CD4-positive, alpha-beta T cell treated with Interleukin-17A for 1 hour (primary cell): Measurements from ENCODE around the gene TEX2.
"Not testable (repeated sequence)": the region's sequence is repeated elsewhere in the genome, so short reads cannot be mapped to it uniquely, and the experiment has no call there.

Experiments used
- DNase-seq: peaks from one replicate; pipeline ENCODE4 v3.0.0-alpha.2; 2020

Gene TEX2

DNA sequence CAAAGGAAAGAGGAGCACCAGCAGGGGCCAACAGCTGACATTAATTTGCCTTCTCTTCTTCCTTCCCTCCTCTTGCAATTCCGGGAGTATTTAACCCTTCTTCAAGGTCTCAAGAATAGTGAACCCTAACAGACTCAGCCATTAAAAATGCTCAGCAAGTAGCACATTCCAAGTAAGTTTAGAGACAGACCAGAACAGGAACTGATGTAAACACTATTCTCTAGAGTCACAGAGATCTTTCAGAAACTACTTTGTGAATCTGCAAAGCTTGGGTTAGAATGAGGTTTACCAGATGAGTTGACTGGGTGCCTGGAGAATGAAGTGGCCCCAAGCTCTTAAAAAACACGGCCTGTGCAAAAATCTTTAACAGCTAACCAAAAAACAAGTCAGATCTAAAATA, 50.9 kb downstream of the TEX2 start:
- no peak for DNase-seq

DNA sequence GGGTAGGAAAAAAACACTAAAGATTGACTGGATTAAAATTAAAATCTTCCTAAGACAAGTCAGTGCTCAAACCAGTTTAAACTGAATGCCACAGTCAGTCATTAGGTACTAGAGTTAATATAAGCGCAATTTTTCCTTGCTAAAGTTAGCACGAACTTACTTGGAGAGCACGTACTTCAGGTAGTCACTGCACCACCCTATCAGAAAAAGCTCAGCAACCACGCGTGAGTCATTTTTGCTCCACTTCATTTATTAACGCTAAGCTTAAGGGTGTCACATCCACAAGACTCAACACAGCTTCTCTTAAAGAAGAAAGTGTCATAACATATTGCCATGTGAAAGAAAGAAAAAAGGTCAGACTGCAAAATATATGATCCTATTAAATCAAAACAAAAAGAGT, 53.1 kb downstream of the TEX2 start:
- no peak for DNase-seq

DNA sequence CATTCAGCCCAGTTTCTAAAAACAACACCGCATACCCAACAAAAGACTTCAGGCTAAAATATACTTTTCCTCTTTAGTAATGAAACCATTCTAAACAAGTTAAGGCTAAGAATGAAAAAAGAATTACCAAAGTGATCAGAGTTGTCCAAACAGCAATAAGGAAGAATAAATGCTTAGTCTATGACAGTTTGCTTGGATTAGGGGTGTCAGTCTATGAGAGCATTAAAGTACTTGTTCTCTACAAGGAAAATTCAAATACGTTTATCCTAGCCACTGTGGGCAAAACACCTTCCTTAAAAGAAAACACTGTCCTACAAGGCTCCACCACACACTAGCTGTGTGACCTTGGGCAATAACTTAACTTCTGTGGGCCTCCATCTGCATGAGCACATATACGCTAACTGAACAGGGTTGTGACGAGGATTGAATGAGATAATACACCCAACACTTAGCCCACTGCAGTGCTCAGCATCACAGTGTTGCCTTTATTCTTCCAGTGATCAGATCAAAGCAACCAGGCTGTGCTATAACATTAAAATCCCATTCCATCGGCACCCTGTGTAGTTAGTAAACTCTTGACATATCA, 53.6 kb downstream of the TEX2 start:
- no peak for DNase-seq

DNA sequence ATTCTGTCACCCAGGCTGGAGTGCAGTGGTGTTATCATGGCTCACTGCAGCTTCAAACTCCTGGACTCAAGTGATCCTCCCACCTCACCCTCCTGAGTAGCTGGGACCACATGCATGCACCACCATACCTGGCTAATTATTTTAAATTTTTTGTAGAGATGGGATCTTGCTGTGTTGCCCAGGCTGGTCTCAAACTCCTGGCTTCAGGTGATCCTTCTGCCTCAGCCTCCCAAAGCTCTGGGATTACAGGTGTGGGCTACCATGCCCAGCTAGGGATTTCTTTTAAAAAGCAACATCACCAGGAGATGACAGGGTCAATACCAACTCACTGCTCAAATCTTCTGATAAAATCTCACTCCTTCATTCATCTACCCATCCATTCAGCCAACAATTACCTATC, 54.4 kb downstream of the TEX2 start:
- DNase-seq: not testable (repeated sequence)

DNA sequence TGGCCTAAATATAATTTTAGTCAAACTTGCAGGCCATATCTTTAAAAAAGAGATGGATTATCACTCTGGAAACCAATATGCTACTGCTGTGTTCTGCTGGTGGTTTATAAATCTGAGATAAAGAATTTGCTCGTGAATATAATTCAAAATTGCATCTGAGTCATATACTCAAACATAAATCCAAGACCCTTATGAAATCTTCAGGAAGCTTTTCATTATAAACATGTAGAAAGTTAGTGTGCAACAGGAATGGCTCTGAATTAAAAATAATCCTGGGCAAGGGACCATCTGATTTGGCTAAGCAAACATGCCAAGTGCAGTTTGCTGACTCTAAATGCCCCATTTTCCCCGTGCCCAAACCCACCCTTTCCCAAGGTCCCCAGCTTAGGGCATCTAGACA, 57.3 kb downstream of the TEX2 start:
- DNase-seq: no peak

DNA sequence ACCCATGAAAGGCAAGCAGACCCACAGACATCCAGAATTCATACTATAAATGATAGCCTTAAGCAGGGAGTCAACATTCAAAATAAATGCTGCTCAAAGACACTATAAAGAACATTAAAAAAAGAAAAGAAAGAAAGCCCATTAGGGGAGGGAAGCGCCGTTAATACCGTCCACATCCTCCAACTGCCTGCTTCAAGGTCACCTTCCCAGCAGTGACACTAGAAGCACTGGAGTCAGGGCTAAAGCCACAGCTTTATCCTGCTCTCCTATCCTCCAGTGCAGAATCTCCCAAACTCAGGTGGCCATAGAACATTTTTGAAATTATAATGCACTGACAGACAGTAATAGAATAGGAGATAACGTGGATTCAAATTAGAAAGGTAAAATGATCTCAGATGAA, 59.4 kb downstream of the TEX2 start:
- DNase-seq: no peak

DNA sequence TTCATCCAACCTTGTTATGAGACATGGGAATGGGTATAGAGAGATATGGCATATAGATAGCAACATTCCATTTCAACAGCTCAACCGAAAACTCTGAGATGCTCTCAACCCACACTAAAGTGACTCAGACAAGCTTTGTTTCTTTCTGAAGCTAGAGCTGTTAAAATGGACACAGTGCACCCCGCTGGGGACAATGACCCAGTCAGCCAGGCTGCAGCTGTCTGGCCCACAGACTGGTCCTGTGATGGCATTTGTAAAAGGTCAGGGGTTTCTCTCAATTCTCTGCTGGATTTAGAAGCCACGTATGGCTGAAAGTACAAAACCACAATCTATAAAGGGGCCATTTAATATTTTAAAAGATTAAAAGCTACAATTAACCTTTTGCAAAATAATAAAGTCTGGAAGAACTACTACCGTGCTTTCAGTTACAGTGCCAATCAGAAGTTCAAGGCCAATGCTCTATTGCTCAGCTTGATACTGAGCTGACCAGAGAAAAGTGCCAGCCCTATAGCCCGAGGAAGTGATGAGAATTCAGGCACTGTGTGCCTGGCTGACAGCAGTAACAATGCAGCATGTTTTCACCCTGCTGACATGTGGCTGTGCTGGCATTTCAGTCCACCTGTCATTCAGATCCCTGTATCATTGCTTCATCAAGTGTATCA, 60.2 kb downstream of the TEX2 start:
- no peak for DNase-seq

DNA sequence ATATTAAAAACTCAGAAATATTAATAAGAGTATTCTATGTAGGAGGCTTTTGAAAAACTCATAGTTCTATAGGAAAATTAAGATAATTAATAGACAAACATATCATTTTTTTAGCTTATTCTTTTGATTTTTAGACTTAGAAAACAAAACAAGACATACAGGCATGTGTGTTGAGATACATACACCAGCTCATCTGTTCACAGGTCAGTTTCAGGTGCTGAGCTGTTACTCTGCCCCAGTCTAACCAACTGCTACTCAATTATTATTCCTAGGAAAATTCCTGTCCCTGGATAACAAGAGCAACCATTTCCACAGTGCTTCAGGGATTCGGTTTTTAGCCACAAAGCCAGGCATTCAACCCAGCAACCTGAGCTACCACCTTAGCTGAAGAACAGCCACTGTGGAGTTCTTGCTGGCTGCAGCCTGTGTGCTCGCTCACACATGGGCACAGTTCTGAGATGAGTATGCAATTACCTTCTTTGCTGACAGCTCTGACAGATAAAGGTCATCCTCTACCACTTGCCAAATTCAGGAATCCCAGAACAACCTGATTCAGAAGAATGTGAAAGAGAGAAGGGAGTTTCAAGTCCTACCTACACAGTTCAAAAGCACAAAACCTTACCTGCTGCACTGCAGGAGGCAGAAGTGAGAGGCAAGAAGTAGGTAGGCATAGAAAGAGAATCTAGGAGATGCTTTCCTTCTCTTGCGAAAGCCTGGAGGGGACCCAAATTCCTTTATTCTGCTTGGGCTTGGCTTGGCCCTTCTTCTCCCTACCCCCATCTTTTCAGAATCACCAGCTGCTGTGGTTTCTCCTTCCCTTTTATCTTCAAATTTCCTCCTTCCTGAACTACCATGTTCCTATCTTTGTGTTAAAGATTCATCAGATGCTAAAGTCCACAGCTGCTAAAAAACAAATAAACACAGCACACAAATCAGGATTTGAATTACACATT, 62.7 kb downstream of the TEX2 start:
- no peak for DNase-seq

DNA sequence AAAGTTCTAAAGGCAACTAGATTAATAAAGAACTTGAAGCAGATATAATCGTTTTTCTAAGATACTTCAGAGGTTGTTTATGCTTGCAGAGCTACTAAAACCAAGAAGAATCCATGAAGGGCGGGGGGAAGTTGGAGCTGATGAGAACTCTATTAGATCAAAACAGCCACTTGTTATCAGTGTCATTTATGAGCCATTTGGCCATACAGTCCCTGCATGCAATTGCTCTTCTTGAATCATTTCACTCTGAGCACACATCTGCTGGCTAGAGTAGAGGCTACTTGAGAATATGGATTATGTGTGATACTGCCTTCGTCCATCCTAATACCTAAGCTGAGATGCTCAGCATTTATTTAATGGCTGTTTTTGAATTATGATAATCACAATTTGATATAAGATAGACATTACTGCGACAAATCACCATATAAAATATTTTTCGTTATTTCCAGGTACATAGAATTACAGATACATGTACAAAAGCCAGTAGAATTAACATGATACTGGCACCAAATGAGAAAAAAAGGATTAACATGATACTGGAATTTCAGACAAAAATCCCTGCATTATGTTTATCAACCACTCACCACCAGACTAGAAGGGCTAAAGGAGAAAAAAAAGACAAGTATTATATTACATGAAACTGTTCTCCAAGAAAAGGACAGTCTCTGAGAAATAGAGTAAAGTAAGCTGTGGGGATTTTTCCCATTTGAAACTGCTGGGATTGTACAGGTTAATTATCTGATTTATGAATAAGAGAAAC, 64.5 kb downstream of the TEX2 start:
- no peak for DNase-seq

DNA sequence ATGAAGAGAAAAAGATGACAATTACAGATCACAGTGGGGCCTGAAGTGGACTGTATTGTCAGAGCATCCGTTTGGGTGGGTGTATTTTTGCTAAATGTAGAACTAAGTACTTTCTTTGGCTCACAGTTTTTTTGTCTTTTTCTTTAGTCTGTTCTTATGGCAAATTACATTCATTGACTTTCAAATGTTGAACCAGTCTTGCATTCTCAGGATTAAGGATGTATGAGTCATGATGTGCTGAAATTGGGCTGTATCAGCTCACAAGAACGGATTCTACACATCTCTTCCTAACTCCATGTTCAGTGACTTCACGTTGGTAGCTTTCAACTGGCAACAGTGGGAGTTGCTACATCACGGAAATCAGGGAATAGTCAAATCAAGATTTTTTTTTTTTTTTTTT, 66.5 kb downstream of the TEX2 start:
- DNase-seq: no peak

DNA sequence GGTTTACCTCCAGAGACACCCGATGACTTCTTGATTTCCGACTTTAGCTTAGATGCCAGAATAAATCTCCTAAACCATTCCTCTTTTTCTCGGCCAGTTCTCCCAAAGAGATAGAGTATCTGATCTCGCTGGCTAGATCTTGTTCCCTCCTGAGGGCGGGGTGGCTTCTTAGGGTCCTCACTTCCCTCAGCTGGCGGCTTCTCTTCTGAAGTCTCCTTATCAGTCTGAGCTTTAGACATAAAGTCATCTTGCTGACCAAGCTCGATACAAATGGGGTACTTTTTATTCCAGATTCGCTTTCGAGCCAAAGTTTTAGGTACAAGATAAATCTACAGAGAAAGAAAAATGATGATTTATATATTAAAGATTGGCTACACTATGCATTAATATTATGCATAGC, 69.5 kb downstream of the TEX2 start:
- no peak for DNase-seq

DNA sequence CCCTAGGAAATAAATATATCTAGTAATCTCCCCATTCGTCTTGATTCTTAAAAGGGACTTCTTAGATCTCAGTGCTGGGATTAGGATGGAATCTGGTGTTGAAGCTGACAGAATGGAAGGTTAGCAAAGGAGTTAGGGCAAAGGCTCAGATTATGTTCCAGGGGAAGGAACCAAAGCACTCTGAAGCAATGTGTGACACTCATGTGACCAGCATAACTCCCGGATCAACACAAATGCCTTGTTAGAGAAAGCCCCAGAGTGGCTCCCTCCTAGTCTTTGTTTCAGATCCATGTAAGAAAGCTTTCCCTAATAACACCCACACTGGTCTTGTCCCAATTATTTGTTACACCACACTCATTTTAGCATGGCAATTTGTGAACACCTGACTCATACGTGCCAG, 70.5 kb downstream of the TEX2 start:
- DNase-seq: no peak

DNA sequence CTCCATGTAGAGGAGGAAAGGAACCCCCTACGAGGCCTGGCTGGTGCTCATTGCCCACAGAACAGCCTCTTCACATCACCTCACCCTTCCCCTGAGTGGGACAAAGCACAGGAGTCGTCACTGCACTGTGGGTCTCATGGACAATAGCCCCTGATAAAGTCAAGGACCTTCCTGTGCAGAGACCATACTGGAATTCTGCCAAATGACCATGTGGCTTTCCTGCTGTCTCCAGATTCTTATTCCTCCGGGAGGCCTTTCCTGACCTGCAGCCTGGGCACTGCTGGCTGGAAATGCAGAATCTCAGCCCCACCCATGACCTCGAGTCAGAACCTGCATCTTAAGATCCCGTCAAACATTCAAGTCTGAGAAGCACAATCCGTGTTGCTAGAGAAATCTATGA, 72.6 kb downstream of the TEX2 start:
- no peak for DNase-seq

DNA sequence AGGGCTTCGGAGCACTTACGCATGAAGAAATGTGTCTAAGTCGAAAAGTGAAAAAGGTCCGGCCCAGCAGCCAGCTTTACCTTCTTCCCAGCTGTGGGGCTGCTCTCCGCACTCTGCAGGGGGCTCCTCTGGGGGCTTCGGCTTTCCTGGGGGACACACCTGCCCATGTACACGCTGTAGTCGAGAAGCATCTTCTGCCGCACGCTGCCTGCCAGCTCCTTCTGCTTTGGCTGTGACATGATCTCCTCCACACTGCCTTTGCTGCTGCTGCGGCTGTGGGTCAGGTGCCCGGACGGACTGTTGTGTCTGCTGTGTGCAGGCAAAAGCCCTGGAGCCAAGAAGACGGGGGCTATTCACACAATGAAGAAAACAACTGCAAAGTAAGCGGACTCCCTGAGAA, 75.0 kb downstream of the TEX2 start:
- no peak for DNase-seq

DNA sequence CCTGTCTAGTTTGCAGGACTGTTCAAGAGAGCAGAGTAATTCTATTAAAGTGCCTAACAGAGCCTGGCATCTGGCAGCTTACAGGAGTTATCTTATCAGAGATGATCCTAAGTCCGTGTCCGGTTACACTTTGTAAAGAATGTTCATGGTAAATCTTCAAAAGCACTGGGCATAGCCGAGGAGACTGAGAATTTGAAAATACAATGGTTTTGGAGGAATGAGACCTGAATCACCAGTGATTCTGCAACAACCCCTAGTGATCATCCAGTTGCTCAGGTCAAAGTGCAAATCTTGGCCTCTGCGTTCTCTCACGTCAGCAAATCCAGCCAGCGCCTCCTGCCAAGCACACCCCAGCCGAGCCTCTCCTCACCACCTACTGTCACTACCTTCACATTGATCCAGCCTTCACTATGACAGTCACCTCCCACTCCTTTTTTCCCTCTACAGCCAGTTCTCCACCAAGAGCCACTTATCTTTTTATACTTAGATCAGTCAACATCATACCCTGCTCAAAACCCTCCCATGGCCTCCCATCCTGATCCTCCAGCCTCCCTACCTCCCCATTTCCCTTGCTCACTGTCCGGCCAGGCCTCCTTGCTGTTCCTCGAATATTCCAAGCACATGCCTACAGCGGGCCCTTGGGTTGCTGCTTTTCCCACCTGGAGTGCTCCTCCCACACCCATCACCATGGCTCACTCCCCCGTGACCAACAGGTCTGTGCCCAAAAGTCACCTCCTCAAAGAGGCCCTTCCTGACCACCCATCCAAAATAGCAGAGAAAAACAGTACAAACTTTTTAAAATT, 75.8 kb downstream of the TEX2 start:
- no peak for DNase-seq

DNA sequence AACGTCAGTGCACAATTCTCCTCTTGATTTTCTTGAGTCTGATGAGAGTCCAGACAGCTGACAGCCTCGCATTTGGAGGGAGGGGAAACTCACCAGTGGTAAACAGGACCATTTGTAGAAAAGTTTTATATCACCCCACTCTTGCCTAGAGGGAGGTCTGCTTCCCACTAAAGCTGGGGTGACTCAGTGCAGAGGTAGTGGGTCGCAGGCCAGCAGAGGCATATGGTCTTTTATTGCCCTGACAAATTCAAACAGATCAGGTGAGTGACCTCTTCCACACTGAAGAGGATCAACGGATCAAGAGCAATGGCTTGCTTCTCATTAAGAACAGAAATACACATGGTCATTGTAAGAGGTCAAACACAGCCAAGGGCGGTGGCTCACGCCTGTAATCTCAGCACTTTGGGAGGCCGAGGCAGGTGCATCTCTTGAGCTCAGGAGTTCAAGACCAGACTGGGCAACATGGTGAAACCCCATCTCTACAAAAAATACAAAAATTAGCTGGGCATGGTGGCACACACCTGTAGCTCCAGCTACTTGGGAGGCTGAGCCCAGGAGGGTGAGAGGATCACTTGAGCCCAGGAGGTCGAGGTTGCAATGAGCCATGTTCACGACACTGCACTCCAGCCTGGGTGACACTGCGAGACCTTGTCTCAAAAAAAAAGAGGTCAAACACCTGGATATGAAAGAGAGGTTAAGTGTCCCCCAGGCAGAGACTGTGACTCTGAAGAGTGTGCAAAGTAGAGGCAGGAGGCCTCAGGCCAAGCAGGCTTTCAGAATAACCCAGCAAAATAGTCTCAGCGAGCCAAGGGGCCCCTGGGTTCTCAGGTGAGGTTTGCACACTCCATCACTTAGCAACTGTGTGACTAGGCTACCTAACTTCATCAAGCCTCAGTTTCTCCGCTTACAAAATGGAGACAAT, 76.6 kb downstream of the TEX2 start:
- DNase-seq: no peak

DNA sequence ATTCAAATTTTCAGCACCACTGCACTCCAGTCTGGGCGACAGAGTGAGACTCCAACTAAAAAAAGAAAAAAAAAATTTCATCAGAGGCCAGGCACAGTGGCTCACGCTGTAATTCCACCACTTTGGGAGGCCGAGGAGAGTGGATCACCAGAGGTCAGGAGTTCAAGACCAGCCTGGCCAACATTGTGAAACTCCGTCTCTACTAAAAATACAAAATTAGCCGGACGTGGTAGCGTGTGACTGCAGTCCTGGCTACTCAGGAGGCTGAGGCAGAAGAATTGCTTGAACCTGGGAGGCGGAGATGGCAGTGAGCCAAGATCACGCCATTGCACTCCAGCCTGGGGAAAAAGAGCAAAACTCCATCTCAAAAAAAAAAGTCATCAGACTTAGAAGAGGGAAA, 77.5 kb downstream of the TEX2 start:
- not testable (repeated sequence) for DNase-seq

DNA sequence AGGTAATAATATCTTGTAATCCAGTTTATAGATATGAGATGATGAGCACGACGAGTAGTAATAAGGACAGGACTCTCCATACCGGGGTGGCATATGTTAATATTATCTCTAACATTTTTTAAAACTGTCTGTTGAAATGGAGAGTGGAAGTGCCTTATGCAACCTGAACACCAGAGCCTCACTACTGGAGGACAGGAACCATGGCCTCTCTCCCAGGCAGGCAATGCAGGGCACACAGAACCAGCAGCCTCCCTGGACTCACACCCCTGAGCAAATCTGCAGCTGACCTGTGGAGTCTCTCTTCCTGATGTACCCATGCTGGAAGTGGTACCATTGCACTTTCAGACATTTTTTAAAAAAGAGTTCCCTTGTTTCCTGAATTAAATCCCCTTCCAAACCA, 78.0 kb downstream of the TEX2 start:
- no peak for DNase-seq

DNA sequence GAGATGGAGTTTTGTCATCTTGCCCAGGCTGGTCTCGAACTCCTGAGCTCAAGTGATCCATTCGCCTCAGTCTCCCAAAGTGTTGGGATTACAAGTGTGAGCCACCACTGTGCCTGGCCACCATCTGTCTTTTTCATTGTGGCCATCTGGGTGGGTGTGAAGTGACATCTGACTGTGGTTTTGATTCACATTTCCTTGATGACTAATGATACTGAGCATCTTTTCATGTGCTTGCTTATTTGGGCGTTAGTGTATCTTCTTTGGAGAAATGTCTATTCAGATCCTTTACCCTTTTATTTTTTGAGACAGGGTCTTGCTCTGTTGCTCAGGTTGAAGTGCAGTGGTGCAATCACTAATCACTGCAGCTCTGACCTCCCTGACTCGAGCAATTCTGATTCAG, 79.2 kb downstream of the TEX2 start:
- DNase-seq: no peak

DNA sequence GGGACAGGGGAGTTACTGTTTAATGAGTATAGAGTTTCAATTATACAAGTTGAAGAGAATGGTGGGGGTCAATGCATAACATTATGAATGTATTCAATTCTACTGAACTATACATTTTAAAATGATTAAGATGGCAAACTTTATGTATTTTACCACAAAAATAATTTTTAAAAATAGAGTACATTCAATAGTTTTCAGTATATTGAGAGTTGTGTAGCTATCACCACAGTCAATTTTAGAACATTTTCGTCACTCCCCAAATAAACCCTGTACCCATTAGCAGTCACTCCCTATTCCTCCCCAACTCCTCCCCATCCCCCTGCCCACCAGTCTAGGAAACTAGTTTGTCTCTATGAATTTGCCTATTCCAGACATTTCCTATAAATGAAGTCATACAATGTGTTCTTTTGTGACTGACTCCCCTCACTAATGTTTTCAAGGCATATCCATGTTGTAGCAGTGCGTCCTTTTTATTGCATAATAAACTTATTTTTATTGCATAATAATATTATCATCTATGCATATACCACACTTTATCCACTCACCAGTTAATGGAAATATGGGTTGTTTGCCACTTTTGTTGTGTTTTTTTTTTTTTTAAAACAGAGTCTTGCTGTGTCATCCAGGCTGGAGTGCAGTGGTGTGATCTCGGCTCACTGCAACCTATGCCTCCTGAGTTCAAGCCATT, 80.6 kb downstream of the TEX2 start:
- DNase-seq: no peak
